DND-41 (cell line): ENCODE data around the gene TBCD.

Source experiments
- ATAC-seq: fragments of 200-7000 bp; cut with Tn5 transposase; 3 replicates; pipeline ENCODE4 v1.9.1; 2021; ENCODE audit warnings: low read depth; ENCODE audit not compliant: insufficient read depth
- DNase-seq: peaks from one replicate; pipeline ENCODE4 v3.0.0-alpha.2; 2020
- H2AFZ ChIP-seq: 2 replicates; pipeline ENCODE4 v1.6.0; 2012; ENCODE audit warnings: low read depth, low read length
- H3K27ac ChIP-seq: 2 replicates; pipeline ENCODE4 v1.5.1; 2012; ENCODE audit warnings: low read length, inconsistent platforms
- H3K27me3 ChIP-seq: fragments of 200-600 bp; sonication (generic); 2 replicates; pipeline ENCODE4 v1.6.0; 2012; ENCODE audit warnings: low read length, mild to moderate bottlenecking, inconsistent platforms; ENCODE audit not compliant: insufficient read depth, poor library complexity
- H3K36me3 ChIP-seq: 2 replicates; pipeline ENCODE4 v1.5.1; 2012; ENCODE audit warnings: low read length, inconsistent platforms; ENCODE audit not compliant: insufficient read depth
- H3K4me1 ChIP-seq: 2 replicates; pipeline ENCODE4 v1.5.1; 2012; ENCODE audit warnings: mild to moderate bottlenecking, low read length; ENCODE audit not compliant: insufficient read depth
- H3K4me2 ChIP-seq: 2 replicates; pipeline ENCODE4 v1.6.0; 2012; ENCODE audit warnings: mild to moderate bottlenecking, moderate library complexity, low read length, inconsistent platforms; ENCODE audit not compliant: insufficient read depth
- H3K4me3 ChIP-seq, 2 experiments: fragments of 200-600 bp in 1 of 2; shearing (Covaris generic) in 1 of 2; 2 replicates each; pipeline ENCODE4 v1.5.1; 2012 to 2016; ENCODE audit warnings: inconsistent platforms in 2 of 2, low read length in 2 of 2, mild to moderate bottlenecking in 2 of 2, low read depth in 1 of 2, moderate library complexity in 1 of 2
- H3K79me2 ChIP-seq: 2 replicates; pipeline ENCODE4 v1.6.0; 2012; ENCODE audit warnings: low read length, inconsistent platforms; ENCODE audit not compliant: insufficient read depth
- H3K9ac ChIP-seq: 2 replicates; pipeline ENCODE4 v1.6.0; 2012; ENCODE audit warnings: low read depth, mild to moderate bottlenecking, inconsistent platforms, low read length, moderate library complexity
- H3K9me3 ChIP-seq: 2 replicates; pipeline ENCODE4 v1.5.1; 2012; ENCODE audit warnings: low read length, moderate library complexity, mild to moderate bottlenecking, inconsistent platforms; ENCODE audit not compliant: insufficient read depth, severe bottlenecking
- H4K20me1 ChIP-seq: 2 replicates; pipeline ENCODE4 v1.6.0; 2012; ENCODE audit warnings: low read length; ENCODE audit not compliant: insufficient read depth
- CTCF ChIP-seq: IDR thresholded peaks from 2 replicates; pipeline ENCODE4 v1.5.1; 2012; ENCODE audit warnings: borderline replicate concordance, low read length, moderate library complexity, mild to moderate bottlenecking; ENCODE audit not compliant: poor library complexity, severe bottlenecking; ENCODE audit errors: extremely low read depth
- EZH2 ChIP-seq: IDR thresholded peaks from 3 replicates; pipeline ENCODE4 v1.6.1; 2012; ENCODE audit warnings: borderline replicate concordance, low read depth, mild to moderate bottlenecking, moderate library complexity, low read length, inconsistent platforms; ENCODE audit not compliant: severe bottlenecking

Gene TBCD

GRCh38 chr17:82865274-82865673, 113.4 kb downstream of the TBCD start:
- peaks cover 84% of the 10 kb centered on the region for H3K4me1 ChIP-seq

GRCh38 chr17:82865774-82866395, 114.0 kb downstream of the TBCD start:
- TF ChIP-seq EZH2 (no peak), CTCF (no peak)
- no peak overlapping the region for H2AFZ ChIP-seq
- H3K79me2 ChIP-seq: peaks cover 84% of the 10 kb centered on the region
- H3K27ac ChIP-seq: peak overlapping the region; percentile 99
- peaks cover 51% of the 10 kb centered on the region for H3K36me3 ChIP-seq
- ATAC-seq (no peak), DNase-seq (peak; percentile 61)
- no peaks in the 10 kb centered on the region for H3K9me3 ChIP-seq
- peak overlapping the region; percentile 79 for H3K4me2 ChIP-seq
- peaks cover 78% of the 10 kb centered on the region for H3K4me1 ChIP-seq
- H3K27me3 ChIP-seq: no peaks in the 10 kb centered on the region
- peak overlapping the region; percentile 73 for H3K9ac ChIP-seq
- peak overlapping the region in 1 of 2 experiments; percentile 55; a peak in 2 of 4 replicates for H3K4me3 ChIP-seq
- H4K20me1 ChIP-seq: peaks cover 14% of the 10 kb centered on the region; the same call in 1 of the 2 replicates

More at GRCh38 chr17:82865274-82865673, 113.4 kb downstream of the TBCD start:
- H3K27me3 ChIP-seq: no peaks in the 10 kb centered on the region
- peaks cover 84% of the 10 kb centered on the region for H3K79me2 ChIP-seq
- TF ChIP-seq EZH2 (no peak), CTCF (no peak)
- peak overlapping the region; percentile 99 for H3K27ac ChIP-seq
- H4K20me1 ChIP-seq: peaks cover 8% of the 10 kb centered on the region; the same call in 1 of the 2 replicates
- H3K4me2 ChIP-seq: peak overlapping the region; percentile 79
- peak overlapping the region; percentile 73 for H3K9ac ChIP-seq
- no peaks in the 10 kb centered on the region for H3K9me3 ChIP-seq
- H2AFZ ChIP-seq: no peak overlapping the region
- H3K36me3 ChIP-seq: peaks cover 45% of the 10 kb centered on the region
- peak overlapping the region in 1 of 2 experiments; percentile 55; a peak in 2 of 4 replicates for H3K4me3 ChIP-seq
- ATAC-seq (peak; percentile 6), DNase-seq (peak; percentile 65)

GRCh38 chr17:82866590-82867191, 114.8 kb downstream of the TBCD start:
- Histone ChIP-seq H3K4me2 (peak overlapping the region; percentile 79), H3K36me3 (peaks cover 59% of the 10 kb centered on the region), H2AFZ (no peak overlapping the region), H3K9me3 (no peaks in the 10 kb centered on the region), H3K27ac (peak overlapping the region; percentile 99), H3K4me3 (peak overlapping the region in 1 of 2 experiments; percentile 14; a peak in 1 of 4 replicates), H4K20me1 (peaks cover 14% of the 10 kb centered on the region; the same call in 1 of the 2 replicates), H3K79me2 (peaks cover 84% of the 10 kb centered on the region), H3K27me3 (no peaks in the 10 kb centered on the region), H3K4me1 (peaks cover 72% of the 10 kb centered on the region), H3K9ac (peak overlapping the region; percentile 73)
- TF ChIP-seq EZH2 (no peak), CTCF (no peak)
- no peak for ATAC-seq
- no peak for DNase-seq
